Liver (tissue), 9 donors: ENCODE measurements around the gene TRPM2. TPM values are rescaled to one million over a fixed set of nuclear protein-coding genes. Genes with fewer than 3 reads are reported as not detected.
A peak's percentile ranks its signal among the peaks of the same experiment; 100 is the strongest.

Source experiments
- DNase-seq: peaks from one replicate; pipeline ENCODE4 v3.0.0-alpha.2; 2017; ENCODE audit warnings: low spot score
- H3K27ac ChIP-seq, 2 donors: one replicate each; pipeline ENCODE4 v1.7.0; 2013; ENCODE audit warnings: inconsistent platforms in 2 of 2, low read length in 2 of 2, control low read depth in 1 of 2, low read depth in 1 of 2, mild to moderate bottlenecking in 1 of 2
- H3K27me3 ChIP-seq, 4 donors: one replicate each; pipeline versions ENCODE4 v1.6.1 to v1.7.0; 2013; ENCODE audit warnings: low read length in 3 of 4, inconsistent platforms in 1 of 4, mild to moderate bottlenecking in 1 of 4, moderate library complexity in 1 of 4; ENCODE audit not compliant: control insufficient read depth in 4 of 4, insufficient read depth in 4 of 4
- H3K36me3 ChIP-seq, 4 donors: one replicate each; pipeline versions ENCODE4 v1.6.1 to v1.7.0; 2013; ENCODE audit warnings: low read length in 3 of 4, mild to moderate bottlenecking in 3 of 4, low read depth in 1 of 4, moderate library complexity in 1 of 4; ENCODE audit not compliant: control insufficient read depth in 4 of 4, insufficient read depth in 3 of 4
- H3K4me1 ChIP-seq, 4 donors: one replicate each; pipeline versions ENCODE4 v1.6.1 to v1.7.0; 2013; ENCODE audit warnings: low read length in 3 of 4, mild to moderate bottlenecking in 3 of 4, moderate library complexity in 1 of 4; ENCODE audit not compliant: control insufficient read depth in 4 of 4, insufficient read depth in 4 of 4
- H3K4me3 ChIP-seq, 3 donors: one replicate each; pipeline versions ENCODE4 v1.6.1 to v1.7.0; 2013; ENCODE audit warnings: low read length in 3 of 3, control low read depth in 1 of 3, low read depth in 1 of 3, mild to moderate bottlenecking in 1 of 3
- H3K9ac ChIP-seq, 2 donors: one replicate each; pipeline ENCODE4 v1.7.0; 2013; ENCODE audit warnings: low read length in 2 of 2, mild to moderate bottlenecking in 2 of 2, moderate library complexity in 2 of 2, control low read depth in 1 of 2, low read depth in 1 of 2
- H3K9me3 ChIP-seq, 4 donors: one replicate each; pipeline versions ENCODE4 v1.6.1 to v1.7.0; 2013; ENCODE audit warnings: low read length in 3 of 4; ENCODE audit not compliant: control insufficient read depth in 4 of 4
- ATF3 ChIP-seq: IDR thresholded peaks from 2 replicates; pipeline ENCODE4 v1.6.1; 2016; ENCODE audit warnings: antibody characterized with exemption
- EGR1 ChIP-seq, 2 donors: IDR thresholded peaks; 2 replicates each; pipeline ENCODE4 v1.6.1; 2016 to 2018; ENCODE audit warnings: antibody characterized with exemption in 2 of 2, low read depth in 2 of 2
- FOXA1 ChIP-seq: IDR thresholded peaks from 2 replicates; pipeline ENCODE4 v1.6.1; 2016; ENCODE audit warnings: antibody characterized with exemption
- FOXA2 ChIP-seq: IDR thresholded peaks from 2 replicates; pipeline ENCODE4 v1.6.1; 2016; ENCODE audit warnings: antibody characterized with exemption
- HNF4A ChIP-seq, 2 donors: conservative IDR thresholded peaks; 2 replicates each; pipeline ENCODE4 v1.6.1; 2016; ENCODE audit warnings: antibody characterized with exemption in 2 of 2, mild to moderate bottlenecking in 2 of 2
- HNF4G ChIP-seq: IDR thresholded peaks from 2 replicates; pipeline ENCODE4 v1.6.1; 2016; ENCODE audit warnings: antibody characterized with exemption
- JUND ChIP-seq, 2 donors: IDR thresholded peaks; 2 replicates each; pipeline ENCODE4 v1.6.1; 2016; ENCODE audit warnings: antibody characterized with exemption in 2 of 2
- MAX ChIP-seq: IDR thresholded peaks from 2 replicates; pipeline ENCODE4 v1.6.1; 2016; ENCODE audit warnings: antibody characterized with exemption
- NR2F2 ChIP-seq: IDR thresholded peaks from 2 replicates; pipeline ENCODE4 v1.6.1; 2016; ENCODE audit warnings: antibody characterized with exemption
- RAD21 ChIP-seq, 2 donors: IDR thresholded peaks; 2 replicates each; pipeline ENCODE4 v1.6.1; 2016; ENCODE audit warnings: antibody characterized with exemption in 2 of 2, mild to moderate bottlenecking in 2 of 2
- REST ChIP-seq: IDR thresholded peaks from 2 replicates; pipeline ENCODE4 v1.6.1; 2016; ENCODE audit warnings: antibody characterized with exemption, mild to moderate bottlenecking
- RXRA ChIP-seq, 2 donors: IDR thresholded peaks; 2 replicates each; pipeline ENCODE4 v1.6.1; 2017 to 2018; ENCODE audit warnings: antibody characterized with exemption in 2 of 2, mild to moderate bottlenecking in 1 of 2
- SP1 ChIP-seq: IDR thresholded peaks from 2 replicates; pipeline ENCODE4 v1.6.1; 2018; ENCODE audit warnings: antibody characterized with exemption, mild to moderate bottlenecking
- TAF1 ChIP-seq: conservative IDR thresholded peaks from 2 replicates; pipeline ENCODE4 v1.6.1; 2016; ENCODE audit warnings: antibody characterized with exemption, mild to moderate bottlenecking
- YY1 ChIP-seq: IDR thresholded peaks from 2 replicates; pipeline ENCODE4 v1.6.1; 2016; ENCODE audit warnings: antibody characterized with exemption, mild to moderate bottlenecking
- ZBTB33 ChIP-seq: IDR thresholded peaks from 2 replicates; pipeline ENCODE4 v1.6.1; 2016; ENCODE audit warnings: antibody characterized with exemption
- WGBS: extraction: QIAGEN DNeasy Blood & Tissue Kit; methylation state at CpG from one replicate; pipeline ENCODE4 v1.1.7; 2013; 5-methylcytosine and 5-hydroxymethylcytosine counted together
- polyA plus RNA-seq, 2 donors: library from polyadenylated mRNA; stranded (reverse) in 1 of 2; unstranded in 1 of 2; fragments of 200-250 nt in 1 of 2; fragments of >200 nt in 1 of 2; fragmentation: Nextera tagmentation in 1 of 2; extraction: Ambion mirVana in 1 of 2; gene quantifications; one replicate each; pipeline versions ENCODE4 v1.2.1 to v1.2.3, GENCODE V29; 2013 to 2015
- total RNA-seq, 2 donors: library from RNA; depleted of rRNA; stranded (reverse); fragments of >200 nt; gene quantifications; one replicate each; pipeline ENCODE4 v1.2.3, GENCODE V29; 2014
- donor health status: healthy.
- donor health status: healthy.
- donor health status: healthy.
- donor health status: healthy.
- donor health status: healthy.

TRPM2 gene
- total and polyA plus RNA-seq, 4 donors = 0.43 to 1.3 (median 0.63) TPM

- Histone ChIP-seq H3K36me3 (no peaks in the 10 kb centered on the region), H3K27ac (peak overlapping the region in 1 of 2 donors; percentile 78), H3K4me3 (no peak overlapping the region), H3K4me1 (peaks cover 0 to 12% (median 7%) of the 10 kb centered on the region in 4 donors), H3K9ac (no peak overlapping the region), H3K27me3 (no peaks in the 10 kb centered on the region), H3K9me3 (no peaks in the 10 kb centered on the region)
- DNase-seq = no peak
- 93% methylated on average over 19 of the region's 19 CpGs for WGBS
- TF ChIP-seq SP1 (no peak), TAF1 (no peak), EGR1 (IDR thresholded peaks at IDR 0.05; ENCODE audit: low read depth in 2 of 2) (no peak), ATF3 (no peak), RXRA (IDR thresholded peaks at IDR 0.05) (no peak), NR2F2 (no peak), MAX (no peak), FOXA1 (no peak), RAD21 (IDR thresholded peaks at IDR 0.05) (no peak), FOXA2 (no peak), ZBTB33 (no peak)
These were observed 84.4 kb downstream of the TRPM2 start for GRCh38 chr21:44437696-44438431.

GRCh38 chr21:44438531-44439210 is 85.2 kb downstream of the TRPM2 start:
- H3K36me3 ChIP-seq = no peaks in the 10 kb centered on the region
- H3K27me3 ChIP-seq = no peaks in the 10 kb centered on the region
- H3K9ac ChIP-seq = no peak overlapping the region
- DNase-seq = no peak
- 32% methylated on average over 34 of the region's 34 CpGs for WGBS
- peak overlapping the region in 1 of 3 donors; percentile 41 for H3K4me3 ChIP-seq
- TF ChIP-seq JUND (IDR thresholded peaks at IDR 0.05) (no peak), NR2F2 (no peak), RAD21 (IDR thresholded peaks at IDR 0.05) (peak in 1 of 2 donors; percentile 41), RXRA (IDR thresholded peaks at IDR 0.05) (peak; percentile 47 to 51), SP1 (peak; percentile 42), HNF4G (no peak), YY1 (peak; percentile 63), HNF4A (conservative IDR thresholded peaks at IDR 0.05) (peak; percentile 53 to 55), MAX (no peak), REST (peak; percentile 62), EGR1 (IDR thresholded peaks at IDR 0.05; ENCODE audit: low read depth in 2 of 2) (peak in 1 of 2 donors; percentile 22)
- peaks cover 0 to 12% (median 7%) of the 10 kb centered on the region in 4 donors for H3K4me1 ChIP-seq
- H3K9me3 ChIP-seq = no peaks in the 10 kb centered on the region
- H3K27ac ChIP-seq = peak overlapping the region; percentile 39 to 78
